Heart right ventricle (tissue), 16 donors: ENCODE measurements around the gene CDH10. TPM values are rescaled to one million over a fixed set of nuclear protein-coding genes. Genes with fewer than 3 reads are reported as not detected.

Experiments
- ATAC-seq, 8 donors: fragments of 200-7000 bp; cut with Tn5 transposase; one replicate each; pipeline ENCODE4 v1.9.1; 2020; ENCODE audit warnings: mild to moderate bottlenecking in 8 of 8, moderate library complexity in 8 of 8, moderate number of reproducible peaks in 1 of 8
- DNase-seq, 2 donors: peaks; one replicate each; pipeline ENCODE4 v3.0.0-alpha.2; 2020
- H3K27ac ChIP-seq, 10 donors: fragments of 200-600 bp; sonication (generic) in 2 of 10; one replicate each; pipeline versions ENCODE4 v1.5.0 to v1.8.0; 2020 to 2022; ENCODE audit warnings: mild to moderate bottlenecking in 3 of 10
- H3K27me3 ChIP-seq, 7 donors: fragments of 200-600 bp; one replicate each; pipeline ENCODE4 v1.8.0; 2021 to 2022; ENCODE audit warnings: mild to moderate bottlenecking in 2 of 7
- H3K36me3 ChIP-seq, 9 donors: fragments of 200-600 bp; sonication (generic) in 1 of 9; one replicate each; pipeline versions ENCODE4 v1.5.0 to v1.8.0; 2020 to 2022; ENCODE audit warnings: mild to moderate bottlenecking in 2 of 9
- H3K4me1 ChIP-seq, 9 donors: fragments of 200-600 bp; sonication (generic) in 1 of 9; one replicate each; pipeline versions ENCODE4 v1.5.0 to v1.8.0; 2020 to 2022; ENCODE audit warnings: mild to moderate bottlenecking in 4 of 9
- H3K4me3 ChIP-seq, 10 donors: fragments of 200-600 bp; sonication (generic) in 2 of 10; one replicate each; pipeline versions ENCODE4 v1.5.0 to v1.8.0; 2020 to 2022; ENCODE audit warnings: mild to moderate bottlenecking in 7 of 10, moderate library complexity in 2 of 10
- H3K9me3 ChIP-seq, 11 donors: fragments of 200-600 bp in 10 of 11; sonication (generic) in 2 of 11; one replicate each; pipeline versions ENCODE4 v1.5.0 to v1.8.0; 2013 to 2022; ENCODE audit warnings: mild to moderate bottlenecking in 2 of 11, control low read depth in 1 of 11, moderate library complexity in 1 of 11
- CTCF ChIP-seq, 9 donors: fragments of 200-600 bp; sonication (generic) in 2 of 9; IDR thresholded peaks; one replicate each; pipeline versions ENCODE4 v1.5.0 to v1.8.0; 2021 to 2022; ENCODE audit warnings: antibody characterized with exemption in 9 of 9, mild to moderate bottlenecking in 5 of 9, moderate library complexity in 1 of 9
- WGBS, 2 donors: extraction: QIAGEN DNeasy Blood & Tissue Kit; methylation state at CpG; one replicate each; pipeline ENCODE4 v1.1.7; 2013; ENCODE audit warnings: inconsistent platforms in 1 of 2; 5-methylcytosine and 5-hydroxymethylcytosine counted together
- intact Hi-C, 10 donors: fragments of 100-400 bp; cut with DNase I; formaldehyde crosslinking; loops; one replicate each; pipeline versions ENCODE4 v1.11.1 to v1.14.2; 2022
- polyA plus RNA-seq, 2 donors: library from polyadenylated mRNA; stranded (reverse); fragments of 200-250 nt; gene quantifications; one replicate each; pipeline ENCODE4 v1.2.3, GENCODE V29; 2013
- total RNA-seq, 10 donors: library from RNA; stranded (reverse); fragmentation: NEBNext Ultra II Directional in 3 of 10; extraction: Animal tissue kit (Norgen Biotek cat#: 25700) in 3 of 10; gene quantifications; one replicate each; pipeline versions ENCODE4 v1.2.1 to v1.2.4, GENCODE V29; 2021 to 2023
- donor health status: Arrhythmogenic right ventricular cardiomyopathy.
- donor health status: ischemic (EF 13 %, LVEDD 7.1; RV severe dilation, severe dysfunction).
- donor health status: healthy with polysubstance abuse.
- donor health status: DM: no; HTN: yes; CAD: no.
- donor health status: DM: no; HTN: no; CAD: no.
- donor health status: ischemic (EF 25% LVEDD 6.9; RV normal size, moderate dysfunction).
- donor health status: ischemic (EF 25% LVEDD 5.7; RV mildly dilated, moderate dysfunction).
- donor health status: healthy.
- donor health status: DM: yes; HTN: yes; CAD: no.
- donor health status: Ischemic cardiomyopathy.
- donor health status: ischemic (EF 35%, LVEDD 5.7; RV mildly dilated, moderate dysfunction).
- donor health status: nonischemic (EF 11% LVEDD 7.7; RV severe dilation, severe dysfunction).
- donor health status: DM: yes; HTN: yes; CAD: no.
- donor health status: PGD.
- donor health status: ischemic (EF 29% LVEDD 5.4; RV normal size, mild dysfunction).
- donor health status: nonischemic (EF 23%, LVEDD 6.1; RV moderate dilation, normal function).

Gene CDH10
- total and polyA plus RNA-seq, 12 donors, result 0.08 TPM; not detected in 11

- ATAC-seq (no peak), DNase-seq (no peak)
- TF ChIP-seq CTCF (IDR thresholded peaks at IDR 0.05), result no peak
- no peak overlapping the region for H3K27ac ChIP-seq
- no peaks in the 10 kb centered on the region for H3K36me3 ChIP-seq
- intact Hi-C loops, result no loop called here
- no peak overlapping the region for H3K4me3 ChIP-seq
- no peaks in the 10 kb centered on the region for H3K4me1 ChIP-seq
- 29 to 37% methylated on average over 3 of the region's 3 CpGs for WGBS, 2 donors
- no peaks in the 10 kb centered on the region for H3K27me3 ChIP-seq
- H3K9me3 ChIP-seq, result no peaks in the 10 kb centered on the region
These were observed 147.6 kb downstream of the CDH10 start for GRCh38 chr5:24497145-24497544.

GRCh38 chr5:24496268-24496667, 148.5 kb downstream of the CDH10 start:
- Histone ChIP-seq H3K4me1 (no peaks in the 10 kb centered on the region), H3K9me3 (no peaks in the 10 kb centered on the region), H3K27me3 (no peaks in the 10 kb centered on the region), H3K4me3 (no peak overlapping the region), H3K36me3 (no peaks in the 10 kb centered on the region), H3K27ac (no peak overlapping the region)
- ATAC-seq (no peak), DNase-seq (no peak)
- intact Hi-C loops, result no loop called here
- TF ChIP-seq CTCF (IDR thresholded peaks at IDR 0.05), result no peak
- 50 to 52% methylated on average over 2 of the region's 2 CpGs for WGBS, 2 donors

- intact Hi-C loops, result no loop called here
- no peak for DNase-seq
These were observed 152.5 kb downstream of the CDH10 start for GRCh38 chr5:24492229-24492628.

GRCh38 chr5:24491490-24491889, 153.3 kb downstream of the CDH10 start:
- Histone ChIP-seq H3K36me3 (no peaks in the 10 kb centered on the region), H3K4me1 (no peaks in the 10 kb centered on the region), H3K27me3 (no peaks in the 10 kb centered on the region), H3K9me3 (no peaks in the 10 kb centered on the region), H3K4me3 (no peak overlapping the region), H3K27ac (no peak overlapping the region)
- DNase-seq (no peak), ATAC-seq (no peak)
- intact Hi-C loops, result no loop called here
- 71 to 72% methylated on average over 3 of the region's 3 CpGs for WGBS, 2 donors
- TF ChIP-seq CTCF (IDR thresholded peaks at IDR 0.05), result no peak

More at GRCh38 chr5:24492229-24492628, 152.5 kb downstream of the CDH10 start:
- Histone ChIP-seq H3K9me3 (no peaks in the 10 kb centered on the region), H3K36me3 (no peaks in the 10 kb centered on the region), H3K27me3 (no peaks in the 10 kb centered on the region), H3K27ac (no peak overlapping the region), H3K4me1 (no peaks in the 10 kb centered on the region), H3K4me3 (no peak overlapping the region)
- no peak for TF ChIP-seq CTCF (IDR thresholded peaks at IDR 0.05)
- ATAC-seq, result no peak
- WGBS, 2 donors, result 79 to 85% methylated on average over 3 of the region's 3 CpGs
